ENCODE measurements around the gene KCNJ15. TPM values are rescaled to one million over a fixed set of nuclear protein-coding genes. Genes with fewer than 3 reads are reported as not detected.

The KCNJ15 gene
- total RNA-seq, 1 donor from 2014 or later = 17.5 TPM

- no peaks in the 10 kb centered on the region for H3K9me3 ChIP-seq
- H3K36me3 ChIP-seq = no peaks in the 10 kb centered on the region
- H3K4me3 ChIP-seq = peak overlapping the region in 1 of 2 donors; percentile 20
- DNase-seq (ENCODE audit: low spot score in 2 of 2) = peak in 1 of 2 donors; percentile 75
- peak overlapping the region; percentile 90 to 91 for H3K27ac ChIP-seq
- H3K4me1 ChIP-seq = peaks cover 8 to 37% of the 10 kb centered on the region in 2 donors
- no peaks in the 10 kb centered on the region for H3K27me3 ChIP-seq
- TF ChIP-seq CTCF (IDR thresholded peaks at IDR 0.05) = no peak
- intact Hi-C loops (cut with DNase I) = loop anchor here (1.0 to 2.0 kb wide), 2 partner anchors 51 to 133 kb away; no protein-coding TSS in a partner anchor
Measured at GRCh38 chr21:38351961-38352521, 95.2 kb downstream of the KCNJ15 start.

GRCh38 chr21:38352536-38353219 is 95.9 kb downstream of the KCNJ15 start:
- H3K27ac ChIP-seq = peak overlapping the region; percentile 90 to 91
- peak in 1 of 2 donors; percentile 85 for DNase-seq (ENCODE audit: low spot score in 2 of 2)
- intact Hi-C loops (cut with DNase I) = loop anchor here (1.0 to 2.0 kb wide), 2 partner anchors 52 to 133 kb away; no protein-coding TSS in a partner anchor

GRCh38 chr21:38354231-38354630 is 97.4 kb downstream of the KCNJ15 start:
- Histone ChIP-seq H3K27ac (peak overlapping the region in 1 of 2 donors; percentile 90), H3K36me3 (no peaks in the 10 kb centered on the region), H3K4me3 (no peak overlapping the region), H3K9me3 (no peaks in the 10 kb centered on the region), H3K4me1 (peaks cover 8 to 29% of the 10 kb centered on the region in 2 donors), H3K27me3 (no peaks in the 10 kb centered on the region)
- no peak for TF ChIP-seq CTCF (IDR thresholded peaks at IDR 0.05)
- intact Hi-C loops (cut with DNase I) = no loop called here
- no peak for DNase-seq (ENCODE audit: low spot score in 2 of 2)

More at GRCh38 chr21:38352536-38353219, 95.9 kb downstream of the KCNJ15 start:
- Histone ChIP-seq H3K4me3 (peak overlapping the region in 1 of 2 donors; percentile 21), H3K4me1 (peaks cover 8 to 37% of the 10 kb centered on the region in 2 donors), H3K36me3 (no peaks in the 10 kb centered on the region), H3K27me3 (no peaks in the 10 kb centered on the region), H3K9me3 (no peaks in the 10 kb centered on the region)
- TF ChIP-seq CTCF (IDR thresholded peaks at IDR 0.05) = peak; percentile 76 to 87 (median 76)

- Histone ChIP-seq H3K36me3 (no peaks in the 10 kb centered on the region), H3K9me3 (no peaks in the 10 kb centered on the region), H3K27ac (peak overlapping the region in 1 of 2 donors; percentile 90), H3K4me1 (peaks cover 8 to 24% of the 10 kb centered on the region in 2 donors), H3K27me3 (no peaks in the 10 kb centered on the region), H3K4me3 (no peak overlapping the region)
- no peak for DNase-seq (ENCODE audit: low spot score in 2 of 2)
- no peak for TF ChIP-seq CTCF (IDR thresholded peaks at IDR 0.05)
- intact Hi-C loops (cut with DNase I) = loop anchor here (5.0 kb wide), 1 partner anchor 642 kb away; no protein-coding TSS in a partner anchor
Measured at GRCh38 chr21:38354746-38355145, 98.0 kb downstream of the KCNJ15 start.

GRCh38 chr21:38355353-38355752 is 98.6 kb downstream of the KCNJ15 start:
- Histone ChIP-seq H3K4me3 (no peak overlapping the region), H3K4me1 (peaks cover 8 to 20% of the 10 kb centered on the region in 2 donors), H3K9me3 (no peaks in the 10 kb centered on the region), H3K27me3 (no peaks in the 10 kb centered on the region), H3K27ac (peak overlapping the region in 1 of 2 donors; percentile 90), H3K36me3 (no peaks in the 10 kb centered on the region)
- DNase-seq (ENCODE audit: low spot score in 2 of 2) = no peak
- intact Hi-C loops (cut with DNase I) = loop anchor here (5.0 kb wide), 1 partner anchor 643 kb away; no protein-coding TSS in a partner anchor
- no peak for TF ChIP-seq CTCF (IDR thresholded peaks at IDR 0.05)
